HepG2 (cell line): Measurements from ENCODE around the gene KDM3B. TPM values are rescaled to one million over a fixed set of nuclear protein-coding genes. Genes with fewer than 3 reads are reported as not detected.
A peak's percentile ranks its signal among the peaks of the same experiment; 100 is the strongest.

Experiments
- EED ChIP-seq: sonication (generic); formaldehyde crosslinking; IDR thresholded peaks from 2 replicates; pipeline ENCODE4 v1.5.0; 2020; ENCODE audit warnings: mild to moderate bottlenecking, missing genetic modification reagents
- HDAC1 ChIP-seq: sonication (generic); formaldehyde crosslinking; IDR thresholded peaks from 2 replicates; pipeline ENCODE4 v1.5.1; 2020; ENCODE audit warnings: mild to moderate bottlenecking, missing genetic modification reagents
- HNF4G ChIP-seq, 2 experiments: sonication (generic) in 1 of 2; formaldehyde crosslinking in 1 of 2; IDR thresholded peaks; 2 replicates each; pipeline versions ENCODE4 v1.4.0 to v1.6.1; 2011 to 2020; ENCODE audit warnings: borderline replicate concordance in 2 of 2, low read depth in 2 of 2, mild to moderate bottlenecking in 2 of 2, low read length in 1 of 2, missing genetic modification reagents in 1 of 2, moderate library complexity in 1 of 2
- HNRNPUL1 ChIP-seq: fragments of 200-400 bp; formaldehyde crosslinking; IDR thresholded peaks from 2 replicates; pipeline ENCODE4 v1.6.1; 2017; ENCODE audit warnings: low read depth, mild to moderate bottlenecking, low read length, moderate library complexity
- YEATS4 ChIP-seq: sonication (generic); formaldehyde crosslinking; IDR thresholded peaks from 2 replicates; pipeline ENCODE4 v1.4.0; 2020; ENCODE audit warnings: missing genetic modification reagents, borderline replicate concordance
- ZNF441 ChIP-seq: sonication (generic); formaldehyde crosslinking; IDR thresholded peaks from 2 replicates; pipeline ENCODE4 v1.7.0; 2021; ENCODE audit warnings: missing genetic modification reagents, borderline replicate concordance
- ZNF552 ChIP-seq: sonication (generic); formaldehyde crosslinking; IDR thresholded peaks from 2 replicates; pipeline ENCODE4 v1.9.0; 2022; ENCODE audit warnings: missing genetic modification reagents, mild to moderate bottlenecking, borderline replicate concordance
- ZNF615 ChIP-seq: sonication (generic); formaldehyde crosslinking; IDR thresholded peaks from 2 replicates; pipeline ENCODE4 v1.5.0; 2020; ENCODE audit warnings: mild to moderate bottlenecking, missing genetic modification reagents, borderline replicate concordance
- ZNF788 ChIP-seq: sonication (generic); formaldehyde crosslinking; IDR thresholded peaks from 2 replicates; pipeline ENCODE4 v1.5.0; 2020; ENCODE audit warnings: mild to moderate bottlenecking, missing genetic modification reagents, borderline replicate concordance
- ZNF841 ChIP-seq: sonication (generic); formaldehyde crosslinking; IDR thresholded peaks from 2 replicates; pipeline ENCODE4 v1.8.1; 2023; ENCODE audit warnings: missing genetic modification reagents, borderline replicate concordance
- ZSCAN9 ChIP-seq: IDR thresholded peaks from 2 replicates; pipeline ENCODE4 v1.6.1; 2016; ENCODE audit warnings: borderline replicate concordance
- polyA plus RNA-seq, 8 experiments: library from polyadenylated mRNA; depleted of rRNA in 3 of 8; stranded (reverse) in 7 of 8; unstranded in 1 of 8; fragments of >200 nt; fragmentation: Illumina TruSeq in 4 of 8; extraction: Trizol in 4 of 8; gene quantifications; 2 replicates each; pipeline versions ENCODE4 v1.2.1 to v1.2.3, GENCODE V29; 2011 to 2016; ENCODE audit warnings: low read depth in 4 of 8, missing spikeins in 1 of 8, mixed read lengths in 1 of 8; ENCODE audit not compliant: insufficient read depth in 1 of 8
- total RNA-seq, 5 experiments: library from RNA; depleted of rRNA; stranded (reverse); fragments of >200 nt; fragmentation: Illumina TruSeq; extraction: Trizol; gene quantifications; 2 replicates each; pipeline ENCODE4 v1.2.3, GENCODE V29; 2016; ENCODE audit warnings: low read depth in 1 of 5
- TF ChIP-seq, protein P1 (sequence below): IDR thresholded peaks from 2 replicates; pipeline ENCODE4 v1.6.1; 2016
- TF ChIP-seq, protein P2 (sequence below): sonication (generic); formaldehyde crosslinking; IDR thresholded peaks from 2 replicates; pipeline ENCODE4 v1.5.0; 2020; ENCODE audit warnings: missing genetic modification reagents
- TF ChIP-seq, protein P3 (sequence below), 2 experiments: fragments of 450-650 bp in 1 of 2; sonication (generic) in 1 of 2; formaldehyde crosslinking in 1 of 2; IDR thresholded peaks; 2 replicates each; pipeline versions ENCODE4 v1.6.1 to v1.8.0; 2016 to 2022; ENCODE audit warnings: antibody characterized with exemption in 1 of 2, mild to moderate bottlenecking in 1 of 2, missing genetic modification reagents in 1 of 2
- TF ChIP-seq, protein P4 (sequence below): sonication (generic); formaldehyde crosslinking; IDR thresholded peaks from 2 replicates; pipeline ENCODE4 v1.5.0; 2020; ENCODE audit warnings: missing genetic modification reagents

KDM3B gene
- total and polyA plus RNA-seq, 2 of the 13 experiments (the other 11 are each of a cell fraction or from before 2014, with no cell fraction given), result 19.7 to 34.3 TPM

DNA sequence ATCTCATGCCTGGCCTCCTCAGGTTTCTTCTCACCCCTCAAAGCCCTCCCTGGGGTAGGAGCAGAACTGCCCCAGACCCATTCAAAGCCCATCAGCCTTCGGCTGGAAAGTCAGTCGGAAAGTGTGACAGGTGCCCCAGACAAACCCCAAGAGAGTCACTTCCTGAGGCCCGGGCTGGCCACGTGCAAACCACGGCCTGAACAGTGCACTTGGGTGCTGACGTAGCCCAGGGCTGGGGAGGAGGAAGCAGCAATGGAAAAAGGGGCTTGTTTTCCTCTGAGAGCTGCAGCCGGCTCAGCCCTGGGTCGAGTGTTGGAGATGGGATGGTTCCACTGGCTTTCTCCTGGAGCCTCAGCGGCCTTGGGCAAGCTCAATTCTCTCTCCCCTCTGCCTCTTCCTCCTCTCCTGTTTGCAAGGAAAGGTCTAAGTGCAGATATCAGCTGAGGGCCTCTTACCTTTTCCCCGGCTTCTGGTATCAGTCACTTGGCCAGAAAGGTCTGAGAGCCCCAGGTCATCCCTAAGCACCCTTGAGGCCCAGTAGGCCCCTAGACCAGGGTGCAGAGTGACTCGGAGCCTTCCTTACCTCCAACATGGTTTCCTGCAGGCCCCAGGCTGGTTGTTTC lies 106.9 kb downstream of the KDM3B start (continued):
- TF ChIP-seq ZNF841 (CRISPR knock-in tag), result no peak
- TF ChIP-seq HNF4G (IDR thresholded peaks at IDR 0.05; ENCODE audit: borderline replicate concordance, low read depth, low read length), result no peak
- 0 out of 2 replicates have a peak, but pooled peaks have one; percentile 24 for TF ChIP-seq HNF4G (CRISPR knock-in tag; IDR thresholded peaks at IDR 0.05; ENCODE audit: borderline replicate concordance, low read depth)
- TF ChIP-seq, protein P1, sequence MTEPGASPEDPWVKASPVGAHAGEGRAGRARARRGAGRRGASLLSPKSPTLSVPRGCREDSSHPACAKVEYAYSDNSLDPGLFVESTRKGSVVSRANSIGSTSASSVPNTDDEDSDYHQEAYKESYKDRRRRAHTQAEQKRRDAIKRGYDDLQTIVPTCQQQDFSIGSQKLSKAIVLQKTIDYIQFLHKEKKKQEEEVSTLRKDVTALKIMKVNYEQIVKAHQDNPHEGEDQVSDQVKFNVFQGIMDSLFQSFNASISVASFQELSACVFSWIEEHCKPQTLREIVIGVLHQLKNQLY (CRISPR knock-in tag), result peak; percentile 96
- 0 out of 2 replicates have a peak, but pooled peaks have one; percentile 68 for TF ChIP-seq ZNF552 (CRISPR knock-in tag)
- peak; percentile 54; the same call in 1 of the 2 replicates for TF ChIP-seq ZNF788
- peak; percentile 92; the same call in 1 of the 2 replicates for TF ChIP-seq ZSCAN9 (CRISPR knock-in tag)
- TF ChIP-seq, protein P2, sequence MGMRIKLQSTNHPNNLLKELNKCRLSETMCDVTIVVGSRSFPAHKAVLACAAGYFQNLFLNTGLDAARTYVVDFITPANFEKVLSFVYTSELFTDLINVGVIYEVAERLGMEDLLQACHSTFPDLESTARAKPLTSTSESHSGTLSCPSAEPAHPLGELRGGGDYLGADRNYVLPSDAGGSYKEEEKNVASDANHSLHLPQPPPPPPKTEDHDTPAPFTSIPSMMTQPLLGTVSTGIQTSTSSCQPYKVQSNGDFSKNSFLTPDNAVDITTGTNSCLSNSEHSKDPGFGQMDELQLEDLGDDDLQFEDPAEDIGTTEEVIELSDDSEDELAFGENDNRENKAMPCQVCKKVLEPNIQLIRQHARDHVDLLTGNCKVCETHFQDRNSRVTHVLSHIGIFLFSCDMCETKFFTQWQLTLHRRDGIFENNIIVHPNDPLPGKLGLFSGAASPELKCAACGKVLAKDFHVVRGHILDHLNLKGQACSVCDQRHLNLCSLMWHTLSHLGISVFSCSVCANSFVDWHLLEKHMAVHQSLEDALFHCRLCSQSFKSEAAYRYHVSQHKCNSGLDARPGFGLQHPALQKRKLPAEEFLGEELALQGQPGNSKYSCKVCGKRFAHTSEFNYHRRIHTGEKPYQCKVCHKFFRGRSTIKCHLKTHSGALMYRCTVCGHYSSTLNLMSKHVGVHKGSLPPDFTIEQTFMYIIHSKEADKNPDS (CRISPR knock-in tag), result no peak
- no peak for TF ChIP-seq HNRNPUL1
- TF ChIP-seq, protein P3, sequence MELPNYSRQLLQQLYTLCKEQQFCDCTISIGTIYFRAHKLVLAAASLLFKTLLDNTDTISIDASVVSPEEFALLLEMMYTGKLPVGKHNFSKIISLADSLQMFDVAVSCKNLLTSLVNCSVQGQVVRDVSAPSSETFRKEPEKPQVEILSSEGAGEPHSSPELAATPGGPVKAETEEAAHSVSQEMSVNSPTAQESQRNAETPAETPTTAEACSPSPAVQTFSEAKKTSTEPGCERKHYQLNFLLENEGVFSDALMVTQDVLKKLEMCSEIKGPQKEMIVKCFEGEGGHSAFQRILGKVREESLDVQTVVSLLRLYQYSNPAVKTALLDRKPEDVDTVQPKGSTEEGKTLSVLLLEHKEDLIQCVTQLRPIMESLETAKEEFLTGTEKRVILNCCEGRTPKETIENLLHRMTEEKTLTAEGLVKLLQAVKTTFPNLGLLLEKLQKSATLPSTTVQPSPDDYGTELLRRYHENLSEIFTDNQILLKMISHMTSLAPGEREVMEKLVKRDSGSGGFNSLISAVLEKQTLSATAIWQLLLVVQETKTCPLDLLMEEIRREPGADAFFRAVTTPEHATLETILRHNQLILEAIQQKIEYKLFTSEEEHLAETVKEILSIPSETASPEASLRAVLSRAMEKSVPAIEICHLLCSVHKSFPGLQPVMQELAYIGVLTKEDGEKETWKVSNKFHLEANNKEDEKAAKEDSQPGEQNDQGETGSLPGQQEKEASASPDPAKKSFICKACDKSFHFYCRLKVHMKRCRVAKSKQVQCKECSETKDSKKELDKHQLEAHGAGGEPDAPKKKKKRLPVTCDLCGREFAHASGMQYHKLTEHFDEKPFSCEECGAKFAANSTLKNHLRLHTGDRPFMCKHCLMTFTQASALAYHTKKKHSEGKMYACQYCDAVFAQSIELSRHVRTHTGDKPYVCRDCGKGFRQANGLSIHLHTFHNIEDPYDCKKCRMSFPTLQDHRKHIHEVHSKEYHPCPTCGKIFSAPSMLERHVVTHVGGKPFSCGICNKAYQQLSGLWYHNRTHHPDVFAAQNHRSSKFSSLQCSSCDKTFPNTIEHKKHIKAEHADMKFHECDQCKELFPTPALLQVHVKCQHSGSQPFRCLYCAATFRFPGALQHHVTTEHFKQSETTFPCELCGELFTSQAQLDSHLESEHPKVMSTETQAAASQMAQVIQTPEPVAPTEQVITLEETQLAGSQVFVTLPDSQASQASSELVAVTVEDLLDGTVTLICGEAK (IDR thresholded peaks at IDR 0.05), result no peak
- TF ChIP-seq, protein P3 (CRISPR knock-in tag; IDR thresholded peaks at IDR 0.05), result peak; percentile 84
- peak; percentile 79; the same call in 1 of the 2 replicates for TF ChIP-seq EED
- TF ChIP-seq HDAC1 (CRISPR knock-in tag), result peak; percentile 69
- 0 out of 2 replicates have a peak, but pooled peaks have one; percentile 29 for TF ChIP-seq YEATS4 (CRISPR knock-in tag)
- TF ChIP-seq, protein P4, sequence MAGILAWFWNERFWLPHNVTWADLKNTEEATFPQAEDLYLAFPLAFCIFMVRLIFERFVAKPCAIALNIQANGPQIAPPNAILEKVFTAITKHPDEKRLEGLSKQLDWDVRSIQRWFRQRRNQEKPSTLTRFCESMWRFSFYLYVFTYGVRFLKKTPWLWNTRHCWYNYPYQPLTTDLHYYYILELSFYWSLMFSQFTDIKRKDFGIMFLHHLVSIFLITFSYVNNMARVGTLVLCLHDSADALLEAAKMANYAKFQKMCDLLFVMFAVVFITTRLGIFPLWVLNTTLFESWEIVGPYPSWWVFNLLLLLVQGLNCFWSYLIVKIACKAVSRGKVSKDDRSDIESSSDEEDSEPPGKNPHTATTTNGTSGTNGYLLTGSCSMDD, result no peak
- peak; percentile 88 for TF ChIP-seq ZNF441 (CRISPR knock-in tag)
- 0 out of 2 replicates have a peak, but pooled peaks have one; percentile 25 for TF ChIP-seq ZNF615 (CRISPR knock-in tag)
